ENCODE data around the gene IPO13.

Gene IPO13, protein sequence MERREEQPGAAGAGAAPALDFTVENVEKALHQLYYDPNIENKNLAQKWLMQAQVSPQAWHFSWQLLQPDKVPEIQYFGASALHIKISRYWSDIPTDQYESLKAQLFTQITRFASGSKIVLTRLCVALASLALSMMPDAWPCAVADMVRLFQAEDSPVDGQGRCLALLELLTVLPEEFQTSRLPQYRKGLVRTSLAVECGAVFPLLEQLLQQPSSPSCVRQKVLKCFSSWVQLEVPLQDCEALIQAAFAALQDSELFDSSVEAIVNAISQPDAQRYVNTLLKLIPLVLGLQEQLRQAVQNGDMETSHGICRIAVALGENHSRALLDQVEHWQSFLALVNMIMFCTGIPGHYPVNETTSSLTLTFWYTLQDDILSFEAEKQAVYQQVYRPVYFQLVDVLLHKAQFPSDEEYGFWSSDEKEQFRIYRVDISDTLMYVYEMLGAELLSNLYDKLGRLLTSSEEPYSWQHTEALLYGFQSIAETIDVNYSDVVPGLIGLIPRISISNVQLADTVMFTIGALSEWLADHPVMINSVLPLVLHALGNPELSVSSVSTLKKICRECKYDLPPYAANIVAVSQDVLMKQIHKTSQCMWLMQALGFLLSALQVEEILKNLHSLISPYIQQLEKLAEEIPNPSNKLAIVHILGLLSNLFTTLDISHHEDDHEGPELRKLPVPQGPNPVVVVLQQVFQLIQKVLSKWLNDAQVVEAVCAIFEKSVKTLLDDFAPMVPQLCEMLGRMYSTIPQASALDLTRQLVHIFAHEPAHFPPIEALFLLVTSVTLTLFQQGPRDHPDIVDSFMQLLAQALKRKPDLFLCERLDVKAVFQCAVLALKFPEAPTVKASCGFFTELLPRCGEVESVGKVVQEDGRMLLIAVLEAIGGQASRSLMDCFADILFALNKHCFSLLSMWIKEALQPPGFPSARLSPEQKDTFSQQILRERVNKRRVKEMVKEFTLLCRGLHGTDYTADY

GRCh38 chr1:43946236-43947060 lies at the start of gene IPO13:
Gene IPO13, plus strand, starts transcription at chr1:43946950. Its CDS starts 651 bp downstream, at chr1:43947601.
- DNase-seq (ENCODE audit: low read depth in 1 of 2, low spot score in 1 of 2), result peak; percentile 89 to 94

- DNase-seq (ENCODE audit: low read depth in 1 of 2, low spot score in 1 of 2), result no peak
Observed at GRCh38 chr1:43898981-43899380, 47.8 kb upstream of the IPO13 start.

DNA sequence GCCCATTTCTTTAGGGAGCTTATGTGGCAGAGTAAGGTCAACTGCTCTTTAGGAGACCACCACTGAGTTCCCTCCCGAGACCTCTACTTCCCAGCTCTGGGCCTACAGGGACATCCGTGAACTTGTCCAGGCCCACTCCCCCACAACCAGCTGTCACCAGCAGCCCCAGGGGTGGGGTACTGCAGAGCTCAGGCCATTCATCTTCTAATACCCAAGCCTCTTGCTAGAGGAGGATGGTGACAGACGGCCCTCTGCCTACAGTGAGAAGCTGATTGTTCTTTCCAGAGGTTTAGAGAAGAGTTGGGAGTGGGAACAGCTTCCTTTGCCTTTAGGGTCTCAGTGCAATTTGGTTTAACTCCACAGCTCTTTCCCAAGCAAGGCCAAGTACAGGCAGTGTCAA lies 46.4 kb upstream of the IPO13 start:
- no peak for DNase-seq (ENCODE audit: low read depth in 1 of 2, low spot score in 1 of 2)

GRCh38 chr1:43901196-43901961 lies 45.4 kb upstream of the IPO13 start:
- DNase-seq (ENCODE audit: low read depth in 1 of 2, low spot score in 1 of 2), result no peak

- no peak for DNase-seq (ENCODE audit: low read depth in 1 of 2, low spot score in 1 of 2)
Observed at GRCh38 chr1:43902058-43902831, 44.5 kb upstream of the IPO13 start.

DNA sequence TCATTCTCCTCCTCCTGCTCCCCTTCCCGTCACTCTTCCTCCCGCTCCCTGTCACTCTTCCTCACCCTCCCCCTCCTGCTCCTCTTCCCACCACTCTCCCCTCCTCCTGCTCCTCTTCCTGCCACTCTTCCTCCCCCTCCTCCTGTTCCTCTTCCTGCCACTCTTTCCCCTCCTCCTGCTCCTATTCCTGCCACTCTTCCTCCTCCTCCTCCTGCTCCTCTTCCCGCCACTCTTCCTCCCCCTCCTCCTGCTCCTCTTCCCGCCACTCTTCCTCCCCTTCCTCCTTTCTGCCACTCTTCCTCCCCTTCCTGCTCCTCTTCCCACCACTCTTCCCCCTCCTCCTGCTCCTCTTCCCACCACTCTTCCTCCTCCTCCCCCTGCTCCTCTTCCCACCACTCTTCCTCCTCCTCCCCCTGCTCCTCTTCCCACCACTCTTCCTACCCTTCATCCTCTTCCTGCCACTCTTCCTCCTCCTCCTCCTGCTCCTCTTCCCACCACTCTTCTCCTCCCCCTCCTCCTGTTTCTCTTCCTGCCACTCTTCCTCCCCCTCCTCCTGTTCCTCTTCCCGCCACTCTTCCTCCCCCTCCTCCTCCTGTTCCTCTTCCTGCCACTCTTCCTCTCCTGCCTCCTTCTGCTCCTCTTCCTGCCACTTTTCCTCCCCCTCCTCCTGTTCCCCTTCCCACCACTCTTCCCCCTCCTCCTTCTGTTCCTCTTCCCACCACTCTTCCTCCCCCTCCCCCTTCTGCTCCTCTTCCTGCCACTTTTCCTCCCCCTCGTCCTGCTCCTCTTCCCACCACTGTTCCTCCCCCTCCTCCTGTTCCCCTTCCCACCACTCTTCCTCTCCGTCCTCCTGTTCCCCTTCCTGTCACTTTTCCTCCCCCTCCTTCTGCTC lies 41.8 kb upstream of the IPO13 start:
- DNase-seq (ENCODE audit: low read depth in 1 of 2, low spot score in 1 of 2), result no peak

DNA sequence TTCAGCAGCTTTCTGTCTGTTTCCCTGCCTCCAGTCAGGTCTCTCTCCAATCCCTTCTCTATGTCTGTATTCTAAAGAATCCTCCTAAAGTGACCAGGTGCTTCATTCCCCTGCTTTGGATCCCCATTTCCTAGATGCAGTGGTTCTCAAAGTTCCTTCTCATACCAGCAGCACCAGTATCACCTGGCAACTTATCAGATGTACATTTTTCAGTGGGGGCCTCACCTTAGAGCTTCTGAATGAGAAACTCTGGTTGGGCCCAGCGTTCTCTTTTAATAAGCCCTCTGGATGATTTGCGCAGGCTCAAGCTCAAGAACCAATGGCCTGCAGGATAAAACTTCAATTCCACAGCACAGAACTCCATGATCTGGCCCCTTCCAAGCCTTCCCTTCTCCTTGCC lies 38.5 kb upstream of the IPO13 start:
- DNase-seq (ENCODE audit: low read depth in 1 of 2, low spot score in 1 of 2), result no peak

DNA sequence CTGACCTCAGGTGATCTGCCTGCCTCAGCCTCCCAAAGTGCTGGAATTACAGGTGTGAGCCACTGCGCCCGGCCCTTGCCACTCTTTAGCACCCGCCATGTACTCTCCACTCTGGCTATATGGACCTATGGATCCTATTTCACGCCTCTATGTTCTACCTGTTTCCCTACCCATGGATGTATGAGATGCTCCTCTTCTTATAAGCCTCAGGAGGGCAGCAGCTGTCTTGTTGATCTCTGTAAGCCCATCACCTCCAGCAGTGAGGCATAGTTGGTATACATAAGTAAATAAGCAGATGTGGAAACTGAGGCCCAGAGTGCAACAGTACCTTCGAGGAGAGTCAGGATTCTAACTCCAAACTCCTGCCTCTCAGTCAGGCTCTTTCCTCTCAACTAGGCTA lies 37.9 kb upstream of the IPO13 start:
- no peak for DNase-seq (ENCODE audit: low read depth in 1 of 2, low spot score in 1 of 2)

DNA sequence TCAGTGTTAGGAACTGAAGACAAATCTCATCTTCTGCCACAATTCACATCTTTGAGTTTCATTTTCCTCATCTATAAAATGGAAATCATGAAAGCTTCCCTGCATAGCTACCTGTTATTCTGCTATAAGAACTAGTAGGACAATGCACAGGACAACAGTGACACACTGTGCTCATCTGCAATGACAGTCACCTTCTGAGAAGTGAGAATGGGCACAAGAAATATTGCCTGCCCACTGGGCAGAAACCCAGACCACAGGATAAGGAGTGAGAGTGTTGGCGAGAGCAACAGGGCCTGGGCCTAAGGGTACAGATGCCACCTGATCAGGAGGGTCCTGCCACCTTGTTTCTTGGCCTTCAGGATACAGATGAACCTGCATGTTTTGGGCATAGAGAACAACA lies 36.4 kb upstream of the IPO13 start:
- no peak for DNase-seq (ENCODE audit: low read depth in 1 of 2, low spot score in 1 of 2)

DNA sequence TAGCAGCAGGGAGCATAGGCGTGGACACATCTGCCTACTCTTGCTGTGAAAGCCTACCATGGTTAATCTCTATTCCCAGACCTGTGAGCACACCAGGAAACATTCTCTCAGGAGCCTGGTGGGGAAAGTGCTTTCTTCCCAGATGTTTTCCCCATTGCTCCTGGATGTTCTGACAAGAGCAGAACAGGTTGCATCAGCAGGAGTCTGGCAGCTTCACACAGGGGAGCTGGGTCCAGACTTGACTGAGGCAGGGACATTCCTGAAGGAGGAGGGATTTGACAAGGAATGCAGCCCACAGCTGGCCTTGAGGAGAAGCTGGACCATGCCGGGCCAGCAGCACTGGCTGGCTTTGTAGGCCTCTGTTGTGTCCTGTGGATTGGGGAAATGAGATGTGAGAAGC lies 34.1 kb upstream of the IPO13 start:
- no peak for DNase-seq (ENCODE audit: low read depth in 1 of 2, low spot score in 1 of 2)

GRCh38 chr1:43913051-43913501 lies 33.7 kb upstream of the IPO13 start:
- no peak for DNase-seq (ENCODE audit: low read depth in 1 of 2, low spot score in 1 of 2)

DNA sequence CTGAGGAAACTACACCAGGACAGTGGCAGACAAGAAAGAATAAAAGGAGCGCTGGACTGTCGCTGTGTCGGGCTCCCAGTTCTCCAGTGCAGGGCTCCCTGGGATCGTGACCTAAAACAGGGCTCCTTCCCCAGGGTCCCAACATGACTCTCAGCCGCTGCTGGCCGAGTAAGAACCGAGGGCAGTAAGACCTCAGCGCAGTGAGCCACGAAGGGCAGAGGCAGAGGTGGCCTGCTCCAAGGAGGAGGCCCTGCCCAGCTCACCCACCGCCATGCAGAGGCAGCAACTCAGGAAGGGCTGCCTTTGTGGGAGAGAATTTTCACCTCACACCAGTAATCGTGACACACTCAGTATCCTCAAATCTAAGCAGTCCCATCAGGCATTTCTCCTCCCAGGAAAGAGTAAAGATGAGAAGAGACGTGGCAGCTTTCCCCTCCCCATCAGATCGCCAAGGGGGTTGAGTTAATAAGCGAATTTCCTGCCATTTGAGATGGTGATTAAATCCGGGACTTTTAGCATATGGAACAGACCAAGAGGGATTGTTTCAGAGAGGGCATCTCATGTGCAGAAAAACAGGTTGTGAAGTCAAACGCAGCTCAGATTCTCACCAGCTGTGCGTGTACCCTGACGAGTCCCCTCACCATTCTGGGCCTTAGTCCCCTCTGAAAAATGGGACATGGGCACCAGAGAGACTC lies 32.9 kb upstream of the IPO13 start:
- no peak for DNase-seq (ENCODE audit: low read depth in 1 of 2, low spot score in 1 of 2)

DNA sequence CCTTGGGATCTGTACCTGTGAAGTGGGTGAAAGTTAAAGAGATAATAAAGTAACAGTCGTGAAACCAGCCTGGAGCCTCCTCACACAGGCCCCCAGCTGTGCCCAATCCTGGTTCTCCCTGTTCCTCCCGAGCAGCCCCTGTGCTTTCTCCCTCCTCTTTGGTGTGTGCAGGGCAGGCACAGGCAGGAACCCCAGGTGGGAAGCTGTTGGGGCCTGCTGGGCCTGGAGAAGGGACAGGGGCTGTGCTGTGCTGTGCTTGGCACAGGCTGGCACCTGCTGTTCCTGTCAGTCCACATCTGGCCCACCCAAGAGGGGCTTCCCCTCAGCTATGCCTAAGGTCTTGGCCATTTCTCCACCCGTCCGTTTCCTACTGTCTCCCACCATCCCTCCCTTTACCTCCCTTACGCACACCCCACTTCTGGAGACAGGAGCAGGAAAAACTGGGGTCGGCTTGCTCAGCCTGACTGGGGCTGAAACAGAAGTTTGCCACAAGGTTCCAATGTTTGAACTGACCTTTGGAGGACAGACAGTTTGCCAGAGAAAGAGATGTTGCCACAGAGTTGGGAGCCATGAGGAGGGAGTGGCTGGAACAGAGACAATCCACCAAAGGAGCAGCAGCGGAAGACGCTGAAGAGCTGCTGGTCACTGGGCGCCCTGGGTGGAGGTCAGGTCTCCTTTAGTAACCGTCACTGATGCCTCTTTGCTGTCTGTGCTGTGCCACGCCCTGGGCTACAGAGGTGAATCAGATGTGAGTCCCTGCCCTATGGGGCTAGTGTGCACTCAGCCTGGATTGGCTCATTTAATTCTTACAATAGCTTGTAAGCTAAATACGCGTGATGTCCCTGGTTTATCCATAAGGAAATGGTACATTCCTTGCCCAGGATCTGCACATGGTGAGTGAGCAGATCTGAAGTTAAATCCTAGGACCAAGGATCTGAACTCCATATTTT lies 31.9 kb upstream of the IPO13 start:
- DNase-seq (ENCODE audit: low read depth in 1 of 2, low spot score in 1 of 2), result no peak

DNA sequence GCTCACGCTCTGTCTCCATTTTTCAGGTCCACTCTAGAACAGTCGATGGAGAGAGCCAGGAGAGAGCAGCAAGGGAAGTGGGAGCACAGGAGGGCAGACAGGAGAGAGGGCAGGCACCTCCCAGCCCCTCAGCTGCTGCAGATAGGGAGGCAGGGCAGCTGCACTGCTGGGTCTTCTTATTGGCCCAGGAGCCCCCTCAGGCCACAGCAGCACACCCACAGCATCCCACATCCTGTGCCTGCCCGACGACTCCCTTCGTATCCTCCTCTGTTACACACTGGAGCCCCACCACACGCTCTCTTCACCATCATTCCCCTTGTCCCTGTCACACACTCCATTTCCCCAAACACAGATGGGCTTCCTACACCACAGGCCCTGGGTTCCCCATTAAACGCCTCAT lies 26.8 kb upstream of the IPO13 start:
- DNase-seq (ENCODE audit: low read depth in 1 of 2, low spot score in 1 of 2), result no peak

DNA sequence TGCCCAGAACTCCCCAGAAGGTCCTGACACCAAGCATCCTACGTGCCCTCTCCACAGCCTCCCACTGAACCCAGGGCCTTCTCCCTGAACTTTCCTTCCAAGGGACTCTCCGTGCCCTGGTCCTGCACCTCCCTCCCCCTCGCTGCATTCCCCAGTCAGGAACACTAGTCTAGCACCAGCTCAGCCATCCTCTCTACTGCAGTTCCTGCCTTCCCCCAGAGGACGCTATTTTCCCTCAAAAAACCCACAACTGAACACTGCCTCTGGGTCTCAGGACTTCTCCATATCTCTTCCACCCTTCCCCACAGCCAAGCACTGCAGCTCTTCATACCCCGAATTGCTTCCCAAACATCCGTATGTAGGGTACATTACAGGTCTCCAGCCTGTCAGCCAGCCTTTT lies 25.7 kb upstream of the IPO13 start:
- no peak for DNase-seq (ENCODE audit: low read depth in 1 of 2, low spot score in 1 of 2)

- no peak for DNase-seq (ENCODE audit: low read depth in 1 of 2, low spot score in 1 of 2)
Observed at GRCh38 chr1:43924516-43924915, 22.2 kb upstream of the IPO13 start.

DNA sequence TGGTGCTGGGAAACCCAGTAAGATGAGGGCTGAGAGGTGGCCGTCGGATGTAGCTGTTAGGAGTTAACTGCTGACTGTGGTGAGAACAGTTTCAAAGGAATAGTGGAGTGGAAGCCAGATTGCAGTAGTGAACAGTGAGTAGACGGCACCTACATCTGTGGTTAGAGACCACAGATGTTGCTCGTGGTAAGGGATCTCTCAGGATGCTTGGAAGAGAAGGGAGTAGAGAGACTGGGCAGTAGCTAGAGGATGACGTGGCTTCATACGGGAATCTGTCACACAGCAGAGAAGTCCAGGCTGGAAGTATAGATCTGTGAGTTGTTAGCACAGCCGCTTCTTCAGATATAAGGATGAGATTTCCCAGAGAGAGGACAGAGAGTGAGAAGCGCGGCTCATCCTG lies 20.9 kb upstream of the IPO13 start:
- DNase-seq (ENCODE audit: low read depth in 1 of 2, low spot score in 1 of 2), result no peak
